Lower leg skin (tissue), 3 donors: ENCODE results near the gene CDH3.

ENCODE experiments used
- CTCF ChIP-seq, 3 donors: fragments of 450-650 bp; IDR thresholded peaks; one replicate each; pipeline ENCODE4 v1.5.1; 2016; ENCODE audit warnings: antibody characterized with exemption in 3 of 3, mild to moderate bottlenecking in 3 of 3, moderate library complexity in 2 of 3
- POLR2A ChIP-seq, 2 donors: fragments of 450-650 bp; IDR thresholded peaks; one replicate each; pipeline ENCODE4 v1.6.1; 2016 to 2017; ENCODE audit warnings: antibody characterized with exemption in 2 of 2, mild to moderate bottlenecking in 1 of 2, moderate library complexity in 1 of 2

GRCh38 chr16:68643847-68644246 lies 1.3 kb upstream of the CDH3 start:
- TF ChIP-seq POLR2A (IDR thresholded peaks at IDR 0.05) (no peak), CTCF (IDR thresholded peaks at IDR 0.05) (no peak)
